ENCODE results near the gene TMEM41B.
"Not testable (repeated sequence)": the region's sequence is repeated elsewhere in the genome, so short reads cannot be mapped to it uniquely, and the experiment has no call there.

The TMEM41B gene, protein sequence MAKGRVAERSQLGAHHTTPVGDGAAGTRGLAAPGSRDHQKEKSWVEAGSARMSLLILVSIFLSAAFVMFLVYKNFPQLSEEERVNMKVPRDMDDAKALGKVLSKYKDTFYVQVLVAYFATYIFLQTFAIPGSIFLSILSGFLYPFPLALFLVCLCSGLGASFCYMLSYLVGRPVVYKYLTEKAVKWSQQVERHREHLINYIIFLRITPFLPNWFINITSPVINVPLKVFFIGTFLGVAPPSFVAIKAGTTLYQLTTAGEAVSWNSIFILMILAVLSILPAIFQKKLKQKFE

DNA sequence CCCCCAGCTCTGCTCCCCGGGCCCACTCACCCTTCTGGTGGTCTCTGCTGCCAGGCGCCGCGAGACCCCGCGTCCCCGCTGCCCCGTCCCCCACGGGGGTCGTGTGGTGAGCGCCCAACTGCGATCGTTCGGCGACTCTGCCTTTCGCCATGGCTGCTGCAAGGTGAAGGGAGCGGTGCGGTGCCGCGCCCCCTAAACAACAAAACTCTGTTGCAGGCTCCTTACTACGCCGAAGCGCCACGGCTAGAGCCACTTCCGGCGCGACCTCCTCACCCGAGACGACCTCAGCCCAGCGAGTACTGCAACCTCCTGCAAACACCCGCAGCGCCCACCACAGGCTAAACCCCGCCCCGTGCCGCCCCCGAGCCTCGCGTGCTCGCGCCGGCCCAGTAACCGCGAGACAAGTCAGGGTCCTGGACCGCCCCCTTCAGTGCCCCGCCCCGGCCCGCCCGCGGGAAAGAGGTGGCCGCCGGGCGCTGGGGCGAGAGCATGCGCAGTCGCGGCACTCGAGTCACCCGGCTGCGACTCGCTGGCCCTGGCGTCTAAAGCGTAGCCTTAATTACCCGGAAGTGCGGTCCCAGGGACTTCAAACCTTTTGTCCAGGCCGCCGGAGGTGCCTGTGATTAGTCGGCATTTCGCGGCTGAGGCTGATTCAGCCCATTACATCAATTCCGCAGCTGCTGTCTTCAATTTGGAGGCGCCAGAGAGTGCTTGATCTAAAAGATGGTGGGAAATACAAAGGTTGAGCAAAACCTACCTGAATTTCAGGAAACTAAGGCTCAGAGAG, at the start of gene TMEM41B:
TSS of gene TMEM41B (minus strand) at position 303 of the 787 bp plus-strand sequence. CDS start at position 151, 152 bp downstream.
- peak; percentile 100 for DNase-seq (ENCODE audit: low read depth)

DNA sequence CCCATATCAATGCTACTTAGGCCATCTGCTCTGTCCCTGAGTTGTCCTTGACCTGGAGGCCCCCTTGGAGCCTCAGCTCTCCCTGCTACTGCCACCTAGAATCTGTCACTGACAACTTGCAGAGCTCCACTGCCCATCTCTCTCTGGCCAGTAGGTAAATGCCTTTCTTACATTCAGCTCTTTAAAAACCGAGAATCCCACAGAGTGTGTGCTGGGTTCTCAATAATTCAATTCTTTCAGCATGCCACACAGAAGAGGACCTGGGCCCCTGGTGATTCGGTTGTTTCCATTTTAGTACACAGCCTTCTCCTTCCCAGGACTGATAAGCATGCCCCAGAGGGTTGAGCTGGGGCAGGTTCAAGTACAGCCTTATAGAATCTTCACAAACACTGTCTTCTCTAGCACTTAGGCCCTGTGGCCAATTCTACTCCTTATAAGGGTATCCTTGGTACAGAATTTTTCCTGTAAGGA, 48.0 kb upstream of the TMEM41B start:
- no peak for DNase-seq (ENCODE audit: low read depth)

DNA sequence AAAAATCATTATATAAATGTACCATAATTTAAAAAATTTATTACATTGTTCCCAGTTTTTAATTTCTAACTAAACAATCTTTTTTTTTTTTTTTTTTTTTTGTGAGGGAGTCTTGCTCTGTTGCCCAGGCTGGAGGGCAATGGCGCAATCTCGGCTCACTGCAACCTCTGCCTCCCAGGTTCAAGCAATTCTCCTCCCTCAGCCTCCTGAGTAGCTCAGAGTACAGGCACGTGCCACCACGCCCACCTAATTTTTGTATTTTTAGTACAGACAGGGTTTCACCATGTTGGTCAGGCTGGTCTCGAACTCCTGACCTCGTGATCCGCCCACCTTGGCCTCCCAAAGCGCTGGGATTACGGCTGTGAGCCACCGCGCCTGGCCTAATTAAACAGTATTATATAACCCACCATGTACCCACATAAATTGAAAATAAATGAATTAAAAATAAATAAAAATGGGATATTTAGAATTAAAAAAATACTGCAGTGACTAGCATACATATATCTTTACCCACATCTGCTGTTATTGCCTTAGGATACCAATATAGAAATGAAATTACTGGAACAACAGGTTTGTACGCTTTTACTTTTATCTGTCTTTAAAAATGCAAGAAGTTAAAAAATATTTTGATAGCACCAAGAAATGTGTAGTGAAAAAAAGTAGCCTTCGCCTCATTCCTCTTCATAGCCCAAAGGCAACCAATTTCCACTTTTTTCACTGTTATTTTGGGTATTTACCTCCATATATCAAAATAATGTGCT, 46.6 kb upstream of the TMEM41B start:
- DNase-seq (ENCODE audit: low read depth), result not testable (repeated sequence)

DNA sequence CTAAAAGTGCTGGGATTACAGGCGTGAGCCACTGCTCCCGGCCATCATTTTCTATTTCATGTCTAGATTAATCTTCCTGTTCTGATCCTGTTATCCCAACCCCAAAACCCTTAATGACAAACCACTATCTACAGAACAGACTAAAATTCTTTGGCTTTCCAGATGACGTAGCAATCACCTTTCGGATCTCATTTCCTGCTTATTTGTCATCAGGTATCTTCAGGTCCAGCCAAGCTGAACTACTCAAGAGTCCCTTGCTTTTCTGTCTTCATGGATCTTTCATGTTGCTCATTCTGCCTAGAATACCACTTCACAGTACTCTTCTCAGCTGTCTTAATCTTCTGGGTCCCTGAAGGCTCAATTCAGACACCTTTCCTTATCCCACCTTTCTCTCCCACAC, 42.6 kb upstream of the TMEM41B start:
- no peak for DNase-seq (ENCODE audit: low read depth)

DNA sequence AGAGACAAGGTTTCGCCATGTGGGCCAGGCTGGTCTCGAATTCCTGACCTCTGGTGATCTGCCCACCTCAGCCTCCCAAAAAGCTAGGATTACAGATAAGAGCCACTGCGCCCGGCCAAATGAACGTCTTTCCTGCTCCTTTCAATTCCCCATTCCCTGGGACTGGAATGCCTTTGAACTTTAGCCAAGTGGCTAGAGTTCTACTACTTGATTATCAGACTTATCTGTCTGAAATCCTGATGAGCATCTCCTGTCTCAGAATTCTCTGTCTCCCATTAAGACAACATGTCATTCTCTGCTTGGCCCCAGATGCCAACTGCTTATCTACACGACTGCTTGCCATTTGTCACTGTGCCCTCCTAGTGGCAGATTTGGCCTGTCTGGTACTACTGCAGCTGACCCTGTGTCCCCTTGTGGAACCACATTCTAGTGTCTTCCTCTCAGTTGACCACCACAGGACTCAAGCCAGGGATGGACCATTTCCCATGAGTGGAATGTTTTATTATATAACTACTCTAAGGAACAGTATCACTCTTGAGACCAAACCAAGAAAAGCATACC, 37.0 kb upstream of the TMEM41B start:
- DNase-seq (ENCODE audit: low read depth), result no peak

DNA sequence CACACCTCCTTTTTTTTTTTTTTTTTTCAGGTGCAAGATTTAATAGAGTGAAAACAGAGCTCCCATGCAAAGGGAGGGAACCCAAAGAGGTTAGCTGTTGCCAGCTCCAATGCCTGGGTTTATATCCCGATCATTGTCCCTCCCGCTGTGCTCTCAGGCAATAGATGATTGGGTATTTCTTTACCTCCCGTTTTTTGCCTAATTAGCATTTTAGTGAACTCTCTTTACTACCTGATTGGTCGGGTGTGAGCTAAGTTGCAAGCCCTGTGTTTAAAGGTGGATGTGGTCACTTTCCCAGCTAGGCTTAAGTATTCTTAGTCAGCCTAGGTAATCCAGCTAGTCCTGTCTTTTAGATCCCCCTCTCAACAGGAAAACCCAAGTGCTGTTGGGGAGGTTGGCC, 33.4 kb upstream of the TMEM41B start:
- not testable (repeated sequence) for DNase-seq (ENCODE audit: low read depth)

DNA sequence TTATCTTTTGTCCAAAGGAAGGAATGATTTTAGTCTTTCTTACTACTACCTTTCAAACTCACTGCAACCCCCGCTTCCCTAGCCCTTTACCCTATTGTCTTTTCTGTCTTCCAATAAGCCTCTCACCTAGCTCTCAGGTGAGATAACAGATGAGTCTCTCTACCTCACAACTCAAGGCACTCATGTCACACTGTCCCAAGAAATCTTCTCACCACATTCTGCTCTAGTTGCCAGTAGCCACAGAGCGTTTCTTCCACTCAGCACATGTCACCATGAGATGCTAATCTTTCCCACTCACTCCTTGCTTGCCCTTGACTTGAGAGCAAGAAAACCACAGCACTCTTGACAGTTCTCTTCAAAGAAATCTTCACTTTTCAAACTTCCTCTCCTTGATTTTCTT, 32.7 kb upstream of the TMEM41B start:
- DNase-seq (ENCODE audit: low read depth), result no peak

DNA sequence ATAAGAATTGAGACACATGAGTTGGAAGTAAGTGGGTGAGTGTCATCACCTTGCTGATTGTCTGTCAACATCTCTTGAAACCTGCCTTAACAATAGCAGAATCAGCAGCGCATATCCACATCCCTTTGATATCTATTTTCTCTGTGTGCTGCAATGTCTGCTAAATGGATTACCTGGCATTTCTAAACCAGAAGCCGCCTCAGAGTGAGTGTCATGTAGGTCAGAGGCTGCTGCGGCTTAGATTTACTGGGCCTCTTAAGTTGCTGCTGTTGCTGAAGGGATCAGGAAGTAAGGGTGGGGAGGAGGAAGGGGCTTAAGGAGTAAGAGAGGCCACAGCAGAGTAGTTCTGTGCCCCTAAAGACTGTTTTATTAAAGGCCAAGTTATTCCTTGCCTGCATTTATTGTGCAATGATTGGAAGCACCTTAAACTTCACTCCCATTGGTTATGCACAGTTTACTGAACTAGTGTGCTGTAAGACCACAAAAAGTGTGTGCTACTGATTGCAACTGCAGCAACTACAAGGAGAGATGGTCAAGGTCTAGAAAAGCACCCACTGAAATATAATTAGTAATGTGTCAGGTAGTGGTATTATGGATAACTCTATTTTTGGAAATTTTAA, 29.8 kb upstream of the TMEM41B start:
- no peak for DNase-seq (ENCODE audit: low read depth)

DNA sequence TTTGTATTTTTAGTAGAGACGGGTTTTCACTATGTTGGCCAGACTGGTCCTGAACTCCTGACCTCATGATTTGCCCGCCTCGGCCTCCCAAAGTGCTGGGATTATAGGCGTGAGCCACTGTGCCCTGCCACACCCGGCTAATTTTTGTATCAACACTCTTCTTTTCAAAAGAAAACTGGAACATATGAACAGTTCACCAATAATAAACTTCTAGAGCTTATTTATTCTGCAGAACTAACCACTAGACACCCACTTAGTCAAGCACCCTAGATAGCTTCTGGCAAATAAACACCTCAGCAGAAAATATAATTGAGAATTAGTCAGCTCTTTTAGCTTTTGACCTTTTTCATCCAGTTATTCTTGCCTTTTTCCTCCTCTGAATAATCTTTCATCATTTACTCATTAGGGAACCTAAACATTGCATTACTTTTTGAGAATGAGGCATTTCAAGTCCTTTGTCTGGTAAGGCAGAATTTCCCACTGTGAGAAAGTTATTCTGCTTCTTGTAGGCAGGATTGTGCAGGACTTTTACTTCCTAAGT, 27.3 kb upstream of the TMEM41B start:
- DNase-seq (ENCODE audit: low read depth), result no peak

DNA sequence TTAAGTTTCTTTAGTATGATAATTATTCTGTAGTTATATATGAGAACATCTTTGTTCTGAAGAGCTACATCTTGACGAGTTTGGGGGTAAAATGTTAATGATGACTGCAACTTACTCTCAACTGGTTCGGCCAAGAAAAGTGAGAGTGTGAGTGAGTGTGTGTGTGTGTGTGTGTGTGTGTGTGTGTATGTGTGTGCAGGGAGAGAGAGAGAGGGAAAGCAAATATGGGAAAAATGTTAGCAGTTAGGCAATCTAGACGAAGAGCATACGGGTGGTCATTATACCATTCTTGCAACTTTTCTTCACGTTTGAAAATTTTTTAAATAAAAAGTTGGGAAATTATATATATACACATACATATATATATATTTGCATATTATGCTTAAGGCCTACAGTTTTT, 18.3 kb upstream of the TMEM41B start:
- DNase-seq (ENCODE audit: low read depth), result no peak

DNA sequence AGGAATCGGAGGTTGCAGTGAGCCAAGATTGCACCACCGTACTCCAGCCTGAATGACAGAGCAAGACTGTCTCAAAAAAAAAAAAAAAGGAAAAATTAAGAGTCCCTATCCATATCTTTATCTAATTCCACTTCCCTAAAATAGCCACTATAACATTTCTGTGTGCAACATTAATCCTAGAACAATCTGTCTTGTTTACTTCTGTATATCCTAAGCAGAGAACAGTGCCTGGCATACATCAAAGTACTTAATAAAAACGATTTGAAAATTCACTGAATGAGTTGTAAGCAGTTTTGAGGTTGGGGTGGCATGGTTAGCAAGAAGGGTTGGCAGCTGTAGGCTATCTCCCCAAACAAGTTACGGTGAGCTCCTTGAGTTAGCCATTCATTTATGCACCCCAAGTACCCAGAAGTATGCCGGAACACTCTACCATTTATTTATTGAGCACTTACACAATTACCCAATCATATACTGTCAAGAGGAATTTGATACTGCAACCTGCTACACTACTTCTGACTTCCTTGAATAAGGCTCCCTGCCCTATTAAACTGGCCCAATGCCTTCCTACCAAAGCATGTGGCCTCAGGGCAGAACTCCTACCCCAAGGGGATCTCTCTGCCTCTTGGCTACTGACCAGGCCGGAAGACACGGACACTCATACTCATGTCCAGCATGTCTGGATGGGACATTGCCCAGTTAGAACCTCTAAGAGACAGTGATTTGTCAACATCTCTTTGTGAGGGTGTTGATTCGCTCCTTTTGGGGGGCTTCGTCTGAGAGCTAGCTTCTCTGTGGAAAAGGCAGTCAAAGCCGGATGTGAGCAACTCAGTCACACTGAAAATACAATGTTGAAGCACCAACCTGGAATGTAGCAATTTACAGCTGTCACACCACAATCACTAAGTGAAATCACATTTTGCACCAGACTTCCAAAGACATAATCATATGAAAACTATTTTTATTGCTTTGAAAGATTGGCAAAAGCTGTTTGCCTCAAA, 16.3 kb upstream of the TMEM41B start:
- no peak for DNase-seq (ENCODE audit: low read depth)

DNA sequence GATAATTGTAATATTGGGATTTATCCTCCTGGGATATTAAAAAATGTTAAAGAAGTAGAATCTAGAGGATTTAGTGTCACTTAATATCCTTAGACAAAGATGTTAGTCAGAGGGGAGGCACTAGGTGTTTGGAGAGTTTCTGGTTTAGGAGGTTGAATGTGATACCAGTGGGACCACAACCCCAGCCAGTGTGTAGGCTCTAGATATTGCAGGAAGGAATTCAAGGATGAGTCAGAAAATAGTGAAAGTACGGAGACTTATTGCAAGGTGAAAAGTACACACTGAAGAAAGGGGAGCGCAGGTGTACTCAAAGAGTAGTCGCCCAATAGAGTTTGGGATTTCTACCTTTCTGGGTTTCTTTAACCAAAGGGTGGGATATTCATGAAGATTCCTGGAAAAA, 5.7 kb upstream of the TMEM41B start:
- no peak for DNase-seq (ENCODE audit: low read depth)

DNA sequence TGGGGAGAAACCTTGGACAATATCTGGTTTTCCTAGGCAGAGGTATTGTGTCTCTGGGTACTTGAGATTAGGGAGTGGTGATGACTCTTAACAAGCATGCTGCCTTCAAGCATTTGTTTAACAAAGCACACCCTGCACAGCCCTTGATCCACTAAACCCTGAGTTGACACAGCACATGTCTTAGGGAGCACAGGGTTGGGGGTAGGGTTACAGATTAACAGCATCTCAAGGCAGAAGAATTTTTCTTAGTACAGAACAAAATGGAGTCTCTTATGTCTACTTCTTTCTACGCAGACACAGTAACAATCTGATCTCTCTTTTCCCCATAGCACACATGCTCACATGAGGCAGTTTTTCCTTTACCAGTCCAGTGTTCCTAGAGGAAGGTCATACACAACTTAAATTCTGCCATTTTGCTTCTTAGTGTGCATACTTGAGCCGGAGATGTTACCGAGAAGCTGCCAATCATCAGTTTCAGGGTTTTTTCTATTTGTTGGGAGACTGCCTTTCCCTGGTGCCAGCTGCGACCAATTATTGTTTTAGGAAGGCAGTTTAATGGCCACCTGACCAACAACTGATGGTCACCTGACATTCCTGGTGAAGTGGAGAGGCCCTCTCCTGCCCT, 5.1 kb upstream of the TMEM41B start:
- DNase-seq (ENCODE audit: low read depth), result not testable (repeated sequence)

DNA sequence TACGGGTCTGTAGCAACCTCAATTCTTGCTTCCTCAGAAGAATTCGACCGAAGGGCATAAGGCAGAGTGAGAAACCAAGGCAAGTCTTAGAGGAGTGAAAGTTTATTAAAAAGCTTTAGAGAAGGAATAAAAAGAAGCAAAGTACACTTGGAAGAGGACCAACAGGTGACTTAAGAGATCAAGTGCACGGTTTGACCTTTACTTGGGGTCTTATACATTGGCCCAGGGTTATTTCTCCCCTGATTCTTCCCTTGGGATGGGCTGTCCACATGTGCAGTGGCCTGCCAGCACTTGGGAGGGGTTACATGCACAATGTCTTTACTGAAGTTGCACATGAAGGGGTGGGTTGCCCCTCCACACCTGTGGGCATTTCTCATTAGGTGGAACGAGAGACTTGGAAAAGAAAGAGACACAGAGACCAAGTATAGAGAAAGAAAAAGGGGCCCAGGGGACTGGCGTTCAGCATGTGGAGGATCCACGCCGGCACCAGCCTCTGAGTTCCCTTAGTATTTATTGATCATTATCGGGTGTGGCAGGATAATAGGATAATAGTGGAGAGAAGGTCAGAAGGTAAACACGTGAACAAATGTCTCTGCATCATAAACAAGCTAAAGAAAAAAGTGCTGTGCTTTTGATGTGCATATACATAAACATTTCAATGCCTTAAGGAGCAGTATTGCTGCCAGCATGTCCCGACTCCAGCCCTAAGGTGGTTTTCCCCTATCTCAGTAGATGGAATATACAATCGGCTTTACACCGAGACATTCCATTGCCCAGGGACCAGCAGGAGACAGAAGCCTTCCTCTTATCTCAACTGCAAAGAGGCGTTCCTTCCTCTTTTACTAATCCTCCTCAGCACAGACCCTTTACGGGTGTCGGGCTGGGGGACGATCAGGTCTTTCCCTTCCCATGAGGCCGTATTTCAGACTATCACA, 4.3 kb upstream of the TMEM41B start:
- not testable (repeated sequence) for DNase-seq (ENCODE audit: low read depth)

DNA sequence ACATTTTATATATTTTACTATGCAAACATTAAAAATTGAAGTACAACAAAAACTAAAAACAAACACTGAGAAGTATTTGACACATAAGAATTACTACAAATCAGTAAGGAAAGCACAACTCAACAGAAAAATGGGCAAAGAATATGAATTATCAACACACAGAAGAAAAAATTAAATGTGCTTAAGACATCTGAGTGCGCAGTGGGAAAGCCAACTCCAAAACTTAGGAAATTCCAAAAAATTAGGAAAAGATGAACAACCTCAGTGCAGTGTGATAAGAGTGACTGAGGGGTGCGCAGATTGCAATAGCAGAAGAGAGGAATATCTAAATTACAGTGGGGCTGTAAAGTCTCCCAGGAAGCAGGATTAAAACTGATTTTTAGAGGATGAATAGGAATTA, 1.9 kb upstream of the TMEM41B start:
- no peak for DNase-seq (ENCODE audit: low read depth)

DNA sequence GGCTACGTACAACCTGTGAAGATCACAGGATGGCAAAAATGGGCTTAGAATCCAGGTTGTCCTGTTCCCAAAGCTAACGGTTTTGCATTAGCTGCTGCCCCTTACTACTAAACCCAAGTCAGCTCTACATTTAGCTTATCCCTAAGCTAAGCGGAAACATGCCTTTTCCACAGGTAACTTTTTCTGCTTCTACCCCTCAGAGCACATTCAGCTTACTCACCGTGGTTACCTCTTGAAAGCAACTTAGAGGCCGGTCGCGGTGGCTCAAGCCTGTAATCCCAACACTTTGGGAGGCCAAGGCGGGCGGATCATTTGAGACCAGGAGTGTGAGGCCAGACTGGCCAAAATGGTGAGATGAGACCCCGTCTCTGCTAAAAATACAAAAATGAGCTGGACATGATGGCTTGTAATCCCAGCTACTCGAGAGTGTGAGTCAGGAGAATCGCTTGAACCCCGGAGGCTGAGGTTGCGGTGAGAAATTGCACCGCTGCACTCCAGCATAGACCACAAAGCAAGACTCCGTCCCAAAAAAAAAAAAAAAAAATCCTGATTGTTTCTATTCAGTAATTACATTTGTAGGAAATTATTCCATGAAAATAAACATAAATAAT, 790 bp upstream of the TMEM41B start:
- peak; percentile 6 for DNase-seq (ENCODE audit: low read depth)

DNA sequence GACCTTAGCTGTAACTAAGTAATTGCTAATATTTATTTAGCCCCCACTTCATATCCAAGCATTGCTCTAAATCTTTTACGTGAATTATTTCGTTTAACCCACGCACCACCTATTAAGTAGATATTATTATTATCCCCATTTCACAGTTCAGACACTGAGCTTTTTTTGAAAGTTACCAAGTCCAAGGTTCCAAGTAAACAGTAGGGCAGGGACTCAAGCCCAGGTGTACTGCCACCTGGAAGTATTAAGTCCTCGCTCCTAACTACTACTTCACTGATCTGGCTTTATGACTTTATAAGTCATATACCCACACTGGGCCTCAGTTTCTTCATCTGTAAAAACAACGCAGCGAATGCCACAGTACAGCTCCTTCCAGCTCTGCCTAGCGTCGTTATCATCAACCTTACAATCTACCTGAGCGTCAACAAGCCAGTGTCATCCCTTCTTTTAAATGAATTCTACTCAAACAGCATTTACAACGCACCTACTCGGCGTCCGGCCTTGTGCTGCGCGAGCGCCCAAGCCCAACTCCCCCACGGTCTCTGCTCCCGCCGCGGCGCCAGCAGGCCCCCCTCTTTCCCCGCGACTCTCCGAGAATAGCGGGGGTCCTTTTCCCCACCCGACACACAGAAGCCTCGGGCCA, 624 bp downstream of the TMEM41B start:
- peak; percentile 20 for DNase-seq (ENCODE audit: low read depth)

All from activated T-cell treated with anti-CD3 and anti-CD28 coated beads for 48 hours (primary cell).